Measurements from ENCODE around the gene WDR33.

WDR33 gene

DNA sequence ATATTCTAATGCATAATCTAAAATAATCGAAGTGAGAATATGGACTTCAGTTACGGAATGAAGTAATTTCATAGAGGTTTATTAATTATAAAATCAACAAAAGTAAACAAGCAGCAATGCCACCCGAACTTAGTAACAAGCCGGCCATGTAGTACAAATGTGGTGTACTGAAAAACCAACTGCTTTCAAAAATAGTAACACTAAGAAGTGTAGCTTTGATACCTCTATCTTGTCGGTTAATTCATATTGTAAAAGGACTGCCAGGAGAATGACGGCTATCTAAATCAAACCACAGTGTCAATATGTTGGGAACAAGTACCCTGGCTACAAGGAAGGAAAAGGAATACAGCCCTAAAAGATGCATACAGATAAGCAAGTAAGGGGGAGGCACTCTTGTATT lies 48.5 kb downstream of the WDR33 start:
- TF ChIP-seq TEAD4 (IDR thresholded peaks at IDR 0.05): no peak
- TF ChIP-seq NFIC (IDR thresholded peaks at IDR 0.05): no peak
- no peak for TF ChIP-seq EGR1 (IDR thresholded peaks at IDR 0.05)
- no peak for TF ChIP-seq FOXM1 (IDR thresholded peaks at IDR 0.05; ENCODE audit: borderline replicate concordance, low read depth)
- no peak for TF ChIP-seq TAF1 (IDR thresholded peaks at IDR 0.05; ENCODE audit: low read depth)
- TF ChIP-seq ZBTB7A (IDR thresholded peaks at IDR 0.05; ENCODE audit: low read depth): no peak
- TF ChIP-seq CREB1 (IDR thresholded peaks at IDR 0.05; ENCODE audit: low read depth): no peak
- TF ChIP-seq TCF12 (IDR thresholded peaks at IDR 0.05; ENCODE audit: low read depth): no peak
- TF ChIP-seq, protein P1, sequence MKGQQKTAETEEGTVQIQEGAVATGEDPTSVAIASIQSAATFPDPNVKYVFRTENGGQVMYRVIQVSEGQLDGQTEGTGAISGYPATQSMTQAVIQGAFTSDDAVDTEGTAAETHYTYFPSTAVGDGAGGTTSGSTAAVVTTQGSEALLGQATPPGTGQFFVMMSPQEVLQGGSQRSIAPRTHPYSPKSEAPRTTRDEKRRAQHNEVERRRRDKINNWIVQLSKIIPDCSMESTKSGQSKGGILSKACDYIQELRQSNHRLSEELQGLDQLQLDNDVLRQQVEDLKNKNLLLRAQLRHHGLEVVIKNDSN (IDR thresholded peaks at IDR 0.05): no peak
- TF ChIP-seq, protein P2, sequence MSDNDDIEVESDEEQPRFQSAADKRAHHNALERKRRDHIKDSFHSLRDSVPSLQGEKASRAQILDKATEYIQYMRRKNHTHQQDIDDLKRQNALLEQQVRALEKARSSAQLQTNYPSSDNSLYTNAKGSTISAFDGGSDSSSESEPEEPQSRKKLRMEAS (IDR thresholded peaks at IDR 0.05): no peak
- TF ChIP-seq, protein P3, sequence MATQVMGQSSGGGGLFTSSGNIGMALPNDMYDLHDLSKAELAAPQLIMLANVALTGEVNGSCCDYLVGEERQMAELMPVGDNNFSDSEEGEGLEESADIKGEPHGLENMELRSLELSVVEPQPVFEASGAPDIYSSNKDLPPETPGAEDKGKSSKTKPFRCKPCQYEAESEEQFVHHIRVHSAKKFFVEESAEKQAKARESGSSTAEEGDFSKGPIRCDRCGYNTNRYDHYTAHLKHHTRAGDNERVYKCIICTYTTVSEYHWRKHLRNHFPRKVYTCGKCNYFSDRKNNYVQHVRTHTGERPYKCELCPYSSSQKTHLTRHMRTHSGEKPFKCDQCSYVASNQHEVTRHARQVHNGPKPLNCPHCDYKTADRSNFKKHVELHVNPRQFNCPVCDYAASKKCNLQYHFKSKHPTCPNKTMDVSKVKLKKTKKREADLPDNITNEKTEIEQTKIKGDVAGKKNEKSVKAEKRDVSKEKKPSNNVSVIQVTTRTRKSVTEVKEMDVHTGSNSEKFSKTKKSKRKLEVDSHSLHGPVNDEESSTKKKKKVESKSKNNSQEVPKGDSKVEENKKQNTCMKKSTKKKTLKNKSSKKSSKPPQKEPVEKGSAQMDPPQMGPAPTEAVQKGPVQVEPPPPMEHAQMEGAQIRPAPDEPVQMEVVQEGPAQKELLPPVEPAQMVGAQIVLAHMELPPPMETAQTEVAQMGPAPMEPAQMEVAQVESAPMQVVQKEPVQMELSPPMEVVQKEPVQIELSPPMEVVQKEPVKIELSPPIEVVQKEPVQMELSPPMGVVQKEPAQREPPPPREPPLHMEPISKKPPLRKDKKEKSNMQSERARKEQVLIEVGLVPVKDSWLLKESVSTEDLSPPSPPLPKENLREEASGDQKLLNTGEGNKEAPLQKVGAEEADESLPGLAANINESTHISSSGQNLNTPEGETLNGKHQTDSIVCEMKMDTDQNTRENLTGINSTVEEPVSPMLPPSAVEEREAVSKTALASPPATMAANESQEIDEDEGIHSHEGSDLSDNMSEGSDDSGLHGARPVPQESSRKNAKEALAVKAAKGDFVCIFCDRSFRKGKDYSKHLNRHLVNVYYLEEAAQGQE (IDR thresholded peaks at IDR 0.05; ENCODE audit: low read depth): no peak
- TF ChIP-seq EP300 (IDR thresholded peaks at IDR 0.05; ENCODE audit: borderline replicate concordance): no peak
- no peak for TF ChIP-seq RAD21 (IDR thresholded peaks at IDR 0.05; ENCODE audit: low read depth)
- no peak for TF ChIP-seq YY1 (IDR thresholded peaks at IDR 0.05; ENCODE audit: low read depth)
- no peak for TF ChIP-seq CEBPB (IDR thresholded peaks at IDR 0.05)

DNA sequence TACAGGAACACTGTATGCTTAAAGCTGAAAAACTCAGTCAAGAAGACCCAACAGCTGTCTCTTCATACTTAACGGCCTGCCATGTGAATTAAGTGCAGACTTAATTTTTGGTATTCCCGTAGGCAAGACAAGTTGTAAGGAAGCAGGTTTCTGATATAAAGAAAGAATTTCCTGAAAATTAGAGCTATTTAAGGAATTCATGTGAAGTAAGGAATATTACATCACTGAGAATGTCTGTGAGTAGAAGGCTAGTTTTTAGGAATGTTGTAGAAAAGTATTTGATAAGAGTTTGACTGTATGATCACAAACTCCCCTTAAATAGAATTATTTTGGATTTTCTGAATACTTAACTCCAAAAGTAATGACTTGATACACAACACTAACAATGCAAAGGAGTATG lies 51.0 kb downstream of the WDR33 start:
- TF ChIP-seq CEBPB (IDR thresholded peaks at IDR 0.05): no peak
- no peak for TF ChIP-seq TEAD4 (IDR thresholded peaks at IDR 0.05)
- no peak for TF ChIP-seq FOXM1 (IDR thresholded peaks at IDR 0.05; ENCODE audit: borderline replicate concordance, low read depth)
- TF ChIP-seq TCF12 (IDR thresholded peaks at IDR 0.05; ENCODE audit: low read depth): no peak
- TF ChIP-seq TAF1 (IDR thresholded peaks at IDR 0.05; ENCODE audit: low read depth): no peak
- no peak for TF ChIP-seq ZBTB7A (IDR thresholded peaks at IDR 0.05; ENCODE audit: low read depth)
- TF ChIP-seq, protein P2 (IDR thresholded peaks at IDR 0.05): no peak

DNA sequence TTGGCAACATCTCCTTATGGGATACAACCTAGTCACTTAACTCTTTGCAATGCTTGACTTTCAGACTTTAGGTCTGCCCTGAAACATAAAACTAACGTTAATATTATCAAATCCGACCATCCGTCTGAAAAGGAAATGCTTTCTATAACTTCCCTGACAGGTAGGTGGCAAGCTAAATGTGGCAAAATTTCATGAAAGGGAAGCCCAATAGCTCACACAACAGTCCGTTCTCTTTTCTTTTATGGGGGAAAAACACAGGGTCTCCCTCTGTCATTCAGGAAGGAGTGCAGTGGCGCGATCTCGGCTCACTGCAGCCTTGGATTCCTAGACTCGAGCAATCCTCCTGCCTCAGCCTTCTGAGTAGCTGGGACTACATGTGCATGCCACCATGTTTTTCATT lies 56.8 kb downstream of the WDR33 start:
- TF ChIP-seq CEBPB (IDR thresholded peaks at IDR 0.05): no peak
- TF ChIP-seq TCF12 (IDR thresholded peaks at IDR 0.05; ENCODE audit: low read depth): no peak
- TF ChIP-seq FOXM1 (IDR thresholded peaks at IDR 0.05; ENCODE audit: borderline replicate concordance, low read depth): no peak
- TF ChIP-seq EP300 (IDR thresholded peaks at IDR 0.05; ENCODE audit: borderline replicate concordance): no peak
- TF ChIP-seq, protein P1 (IDR thresholded peaks at IDR 0.05): no peak
- TF ChIP-seq EGR1 (IDR thresholded peaks at IDR 0.05): no peak
- no peak for TF ChIP-seq ZBTB7A (IDR thresholded peaks at IDR 0.05; ENCODE audit: low read depth)
- TF ChIP-seq RAD21 (IDR thresholded peaks at IDR 0.05; ENCODE audit: low read depth): no peak
- TF ChIP-seq TAF1 (IDR thresholded peaks at IDR 0.05; ENCODE audit: low read depth): no peak

DNA sequence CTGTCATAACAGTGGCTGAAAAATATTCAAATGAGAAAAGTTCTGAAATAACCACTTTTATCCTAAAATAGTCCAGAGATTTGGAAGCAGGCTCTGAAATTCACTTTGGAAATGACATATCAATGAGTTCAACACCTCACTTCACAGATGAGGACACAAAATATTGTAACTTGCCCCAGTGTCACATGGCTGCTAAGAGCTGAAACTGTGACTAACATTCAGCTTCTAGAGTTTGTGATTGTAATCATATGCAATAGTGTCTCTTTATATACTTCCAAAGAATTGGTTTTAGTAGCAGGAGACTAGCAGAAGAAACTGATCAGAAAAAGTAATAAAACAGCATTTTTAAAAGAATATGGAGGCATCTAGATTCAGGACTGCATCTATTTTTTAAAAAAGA lies 57.6 kb downstream of the WDR33 start:
- TF ChIP-seq CEBPB (IDR thresholded peaks at IDR 0.05): no peak
- no peak for TF ChIP-seq TEAD4 (IDR thresholded peaks at IDR 0.05)
- TF ChIP-seq TCF12 (IDR thresholded peaks at IDR 0.05; ENCODE audit: low read depth): no peak
- TF ChIP-seq, protein P2 (IDR thresholded peaks at IDR 0.05): no peak
- no peak for TF ChIP-seq FOXM1 (IDR thresholded peaks at IDR 0.05; ENCODE audit: borderline replicate concordance, low read depth)
- TF ChIP-seq EGR1 (IDR thresholded peaks at IDR 0.05): no peak
- no peak for TF ChIP-seq RAD21 (IDR thresholded peaks at IDR 0.05; ENCODE audit: low read depth)
- TF ChIP-seq, protein P1 (IDR thresholded peaks at IDR 0.05): no peak
- no peak for TF ChIP-seq ZBTB7A (IDR thresholded peaks at IDR 0.05; ENCODE audit: low read depth)
- TF ChIP-seq NFIC (IDR thresholded peaks at IDR 0.05): no peak
- TF ChIP-seq, protein P3 (IDR thresholded peaks at IDR 0.05; ENCODE audit: low read depth): no peak
- TF ChIP-seq CREB1 (IDR thresholded peaks at IDR 0.05; ENCODE audit: low read depth): no peak
- TF ChIP-seq EP300 (IDR thresholded peaks at IDR 0.05; ENCODE audit: borderline replicate concordance): no peak
- TF ChIP-seq YY1 (IDR thresholded peaks at IDR 0.05; ENCODE audit: low read depth): no peak
- no peak for TF ChIP-seq TAF1 (IDR thresholded peaks at IDR 0.05; ENCODE audit: low read depth)

DNA sequence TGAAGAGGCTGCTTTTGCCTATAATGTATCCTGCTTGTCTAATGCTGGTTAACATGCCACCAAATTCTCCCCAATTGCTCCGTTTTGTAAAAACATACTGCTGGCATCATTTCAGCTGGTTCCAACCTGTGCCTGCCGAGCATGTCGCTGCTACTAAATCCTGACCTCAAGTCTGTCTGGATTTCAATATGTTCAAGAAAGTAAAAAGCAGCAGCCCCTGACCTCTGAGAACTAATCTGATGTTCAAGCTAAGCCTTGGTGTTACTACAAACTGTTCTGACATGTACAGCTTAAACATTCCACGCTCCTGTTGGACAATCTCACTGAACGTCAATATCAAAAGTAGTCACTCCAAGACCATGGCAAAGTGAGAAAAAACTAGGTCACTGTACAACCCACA lies 63.4 kb downstream of the WDR33 start:
- no peak for TF ChIP-seq NFIC (IDR thresholded peaks at IDR 0.05)
- TF ChIP-seq EP300 (IDR thresholded peaks at IDR 0.05; ENCODE audit: borderline replicate concordance): no peak
- TF ChIP-seq, protein P2 (IDR thresholded peaks at IDR 0.05): no peak
- TF ChIP-seq TAF1 (IDR thresholded peaks at IDR 0.05; ENCODE audit: low read depth): no peak
- no peak for TF ChIP-seq CEBPB (IDR thresholded peaks at IDR 0.05)
- TF ChIP-seq, protein P3 (IDR thresholded peaks at IDR 0.05; ENCODE audit: low read depth): no peak
- no peak for TF ChIP-seq EGR1 (IDR thresholded peaks at IDR 0.05)

Data from Ishikawa (cell line).